Measurements from ENCODE around the gene DHX35.

Gene DHX35

GRCh38 chr20:38999217-38999616 lies 37.1 kb downstream of the DHX35 start:
- TF ChIP-seq, protein P1, sequence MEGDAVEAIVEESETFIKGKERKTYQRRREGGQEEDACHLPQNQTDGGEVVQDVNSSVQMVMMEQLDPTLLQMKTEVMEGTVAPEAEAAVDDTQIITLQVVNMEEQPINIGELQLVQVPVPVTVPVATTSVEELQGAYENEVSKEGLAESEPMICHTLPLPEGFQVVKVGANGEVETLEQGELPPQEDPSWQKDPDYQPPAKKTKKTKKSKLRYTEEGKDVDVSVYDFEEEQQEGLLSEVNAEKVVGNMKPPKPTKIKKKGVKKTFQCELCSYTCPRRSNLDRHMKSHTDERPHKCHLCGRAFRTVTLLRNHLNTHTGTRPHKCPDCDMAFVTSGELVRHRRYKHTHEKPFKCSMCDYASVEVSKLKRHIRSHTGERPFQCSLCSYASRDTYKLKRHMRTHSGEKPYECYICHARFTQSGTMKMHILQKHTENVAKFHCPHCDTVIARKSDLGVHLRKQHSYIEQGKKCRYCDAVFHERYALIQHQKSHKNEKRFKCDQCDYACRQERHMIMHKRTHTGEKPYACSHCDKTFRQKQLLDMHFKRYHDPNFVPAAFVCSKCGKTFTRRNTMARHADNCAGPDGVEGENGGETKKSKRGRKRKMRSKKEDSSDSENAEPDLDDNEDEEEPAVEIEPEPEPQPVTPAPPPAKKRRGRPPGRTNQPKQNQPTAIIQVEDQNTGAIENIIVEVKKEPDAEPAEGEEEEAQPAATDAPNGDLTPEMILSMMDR (IDR thresholded peaks at IDR 0.05; ENCODE audit: low read length, missing control alignments), result no peak
- no peak for DNase-seq (ENCODE audit: low read depth)
- no peak overlapping the region for H3K4me3 ChIP-seq (replicated peaks; ENCODE audit: low read depth, low read length)

DNA sequence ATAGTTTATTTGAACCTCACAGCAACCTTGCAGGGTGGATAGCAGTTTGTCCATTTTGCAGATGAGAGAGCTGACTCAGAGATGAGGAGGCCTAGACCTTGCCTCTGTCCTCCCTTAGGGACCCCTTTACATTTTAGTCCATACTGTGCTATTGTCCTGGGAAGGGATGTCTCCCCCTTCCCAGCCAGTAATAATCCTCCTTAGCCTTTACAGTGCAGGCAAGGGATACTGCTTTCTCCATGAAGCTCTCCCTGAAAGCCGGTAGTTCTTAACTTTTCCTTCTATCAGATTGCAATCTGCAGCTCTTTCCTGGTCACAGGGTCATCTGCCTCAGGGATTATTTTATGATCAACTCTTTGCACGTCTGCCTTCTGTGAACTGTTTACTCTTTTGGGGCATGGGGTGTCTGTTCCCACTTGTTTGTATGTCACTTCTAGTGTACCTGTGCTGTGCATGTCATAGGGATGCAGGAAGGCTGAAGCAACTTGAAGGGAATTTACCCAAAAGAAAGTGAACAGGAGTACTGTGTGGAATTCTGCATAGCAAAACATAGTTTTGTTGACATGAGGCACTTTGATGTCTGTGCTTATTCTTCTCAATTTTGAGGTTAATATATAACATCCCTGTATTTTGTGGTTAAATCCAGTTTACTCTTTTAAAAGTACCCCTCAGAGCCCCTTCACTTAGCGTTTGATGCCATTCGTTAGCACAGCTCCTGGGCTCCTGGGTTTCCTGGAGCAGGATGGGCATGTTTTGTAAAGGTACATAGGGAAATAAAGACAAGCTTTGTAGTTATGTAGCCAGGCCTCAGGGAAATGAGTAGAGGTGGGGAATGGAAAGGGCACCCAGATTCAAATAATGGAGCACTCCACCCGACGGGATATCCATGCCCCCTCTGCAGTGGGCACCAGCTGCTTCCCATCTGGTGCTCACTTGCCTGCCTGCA lies 38.1 kb downstream of the DHX35 start:
- DNase-seq (ENCODE audit: low read depth), result no peak
- TF ChIP-seq, protein P1 (IDR thresholded peaks at IDR 0.05; ENCODE audit: low read length, missing control alignments), result no peak
- H3K4me3 ChIP-seq (replicated peaks; ENCODE audit: low read depth, low read length), result no peak overlapping the region

DNA sequence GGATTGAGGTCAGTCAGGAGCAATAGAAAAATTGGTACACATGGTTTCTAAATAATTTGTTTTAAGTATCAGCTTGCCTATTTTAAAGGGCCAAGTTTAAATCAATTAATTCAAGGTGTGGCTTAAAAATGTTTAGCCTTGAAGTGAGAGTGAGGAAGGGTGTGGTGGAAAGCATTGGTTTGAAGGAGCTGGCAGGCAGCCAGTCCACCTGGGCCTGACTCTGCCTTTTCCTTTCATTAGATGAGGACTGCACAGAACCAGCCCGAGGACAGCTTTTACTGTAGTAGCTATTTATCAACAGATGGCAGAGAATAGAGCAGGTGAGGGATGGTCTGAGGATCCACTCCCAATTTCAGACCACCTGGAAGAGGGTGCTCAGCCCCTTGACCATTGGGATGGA lies 42.4 kb downstream of the DHX35 start:
- TF ChIP-seq, protein P1 (IDR thresholded peaks at IDR 0.05; ENCODE audit: low read length, missing control alignments), result no peak
- no peak overlapping the region for H3K4me3 ChIP-seq (replicated peaks; ENCODE audit: low read depth, low read length)
- no peak for DNase-seq (ENCODE audit: low read depth)

- DNase-seq (ENCODE audit: low read depth), result no peak
- TF ChIP-seq, protein P1 (IDR thresholded peaks at IDR 0.05; ENCODE audit: low read length, missing control alignments), result no peak
- H3K4me3 ChIP-seq (replicated peaks; ENCODE audit: low read depth, low read length), result no peak overlapping the region
Measured at GRCh38 chr20:39009348-39009747, 47.2 kb downstream of the DHX35 start.

DNA sequence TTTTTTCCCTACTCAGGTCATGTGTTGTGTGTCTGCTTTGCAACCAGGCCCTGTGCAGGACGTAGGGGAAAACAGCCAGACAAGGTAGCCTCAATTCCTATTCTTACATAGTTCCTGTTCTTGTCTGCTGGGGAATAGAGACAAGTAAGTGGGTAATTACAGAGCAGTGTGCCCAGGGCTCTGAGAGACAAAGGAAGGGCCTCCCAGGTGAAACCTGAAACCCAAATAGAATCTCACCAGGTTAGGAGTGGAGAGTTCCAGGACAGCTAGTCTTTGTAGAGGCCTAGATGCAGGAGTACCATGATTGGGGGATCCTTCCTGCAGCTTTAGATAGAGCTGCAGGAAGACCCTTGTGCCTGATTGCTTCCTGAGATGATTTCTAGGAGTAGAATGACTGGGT lies 48.4 kb downstream of the DHX35 start:
- DNase-seq (ENCODE audit: low read depth), result no peak
- no peak overlapping the region for H3K4me3 ChIP-seq (replicated peaks; ENCODE audit: low read depth, low read length)
- TF ChIP-seq, protein P1 (IDR thresholded peaks at IDR 0.05; ENCODE audit: low read length, missing control alignments), result no peak

DNA sequence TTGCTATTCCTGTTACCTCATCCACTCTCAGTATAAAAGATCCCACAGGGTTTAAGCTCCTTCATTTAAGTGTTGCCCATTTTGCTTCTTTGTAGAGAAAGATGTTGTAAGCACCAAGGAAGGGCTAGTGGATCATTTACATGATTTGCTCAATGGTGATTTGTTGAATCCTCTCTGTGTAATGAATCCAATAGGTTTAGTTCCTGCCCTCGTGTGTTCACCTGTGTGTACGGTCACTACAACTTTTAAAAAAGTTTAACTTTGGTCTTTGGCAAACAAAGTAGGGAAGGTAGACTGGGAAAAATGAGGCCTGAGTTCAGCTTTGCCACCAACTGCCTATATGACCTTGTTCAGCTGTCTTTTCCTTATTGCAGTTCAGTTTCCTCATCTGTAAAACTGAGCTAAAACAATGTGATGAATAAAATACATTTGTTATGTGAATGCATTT lies 51.5 kb downstream of the DHX35 start:
- H3K4me3 ChIP-seq (replicated peaks; ENCODE audit: low read depth, low read length), result no peak overlapping the region
- TF ChIP-seq, protein P1 (IDR thresholded peaks at IDR 0.05; ENCODE audit: low read length, missing control alignments), result no peak
- no peak for DNase-seq (ENCODE audit: low read depth)

All from fibroblast of pulmonary artery (primary cell).